Heart left ventricle (tissue), 13 donors: ENCODE measurements around the gene CCDC86.

Experiments used
- POLR2A ChIP-seq, 2 donors: fragments of 450-650 bp; IDR thresholded peaks; one replicate each; pipeline ENCODE4 v1.6.1; 2017; ENCODE audit warnings: antibody characterized with exemption in 2 of 2, mild to moderate bottlenecking in 2 of 2, moderate library complexity in 2 of 2
- TF ChIP-seq, protein P1 (sequence below), 12 donors: fragments of 200-600 bp; sonication (generic) in 4 of 12; IDR thresholded peaks; one replicate each; pipeline versions ENCODE4 v1.5.0 to v1.8.0; 2018 to 2022; ENCODE audit warnings: antibody characterized with exemption in 12 of 12, mild to moderate bottlenecking in 5 of 12
- donor health status: ischemic (EF 13 %, LVEDD 7.1; RV severe dilation, severe dysfunction).
- donor health status: DM: no; HTN: yes; CAD: no.
- donor health status: DM: no; HTN: no; CAD: no.
- donor health status: ischemic (EF 25% LVEDD 6.9; RV normal size, moderate dysfunction).
- donor health status: ischemic (EF 25% LVEDD 5.7; RV mildly dilated, moderate dysfunction).
- donor health status: ischemic (EF 35%, LVEDD 5.7; RV mildly dilated, moderate dysfunction).
- donor health status: nonischemic (EF 11% LVEDD 7.7; RV severe dilation, severe dysfunction).
- donor health status: DM: yes; HTN: yes; CAD: no.
- donor health status: PGD.
- donor health status: ischemic (EF 29% LVEDD 5.4; RV normal size, mild dysfunction).
- donor health status: nonischemic (EF 23%, LVEDD 6.1; RV moderate dilation, normal function).

DNA sequence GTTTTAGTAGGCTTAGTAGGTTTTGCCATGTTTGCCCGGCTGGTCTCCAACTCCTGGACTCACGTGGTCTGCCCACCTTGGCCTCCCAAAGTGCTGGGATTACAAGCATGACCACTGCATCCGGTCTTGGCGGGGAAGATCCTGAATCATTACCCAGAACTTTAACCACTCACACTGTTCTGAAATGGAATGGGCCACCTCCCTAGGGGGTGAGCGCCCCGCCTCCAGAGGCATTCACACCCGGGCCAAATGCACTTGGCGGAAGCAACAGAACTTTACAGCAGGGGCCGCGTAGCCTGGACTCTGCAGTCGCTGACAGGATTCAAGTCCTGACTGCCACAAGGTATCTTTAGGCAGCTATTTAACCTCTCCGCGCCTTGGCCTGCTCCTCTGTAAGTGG, 5.4 kb downstream of the CCDC86 start:
- TF ChIP-seq, protein P1, sequence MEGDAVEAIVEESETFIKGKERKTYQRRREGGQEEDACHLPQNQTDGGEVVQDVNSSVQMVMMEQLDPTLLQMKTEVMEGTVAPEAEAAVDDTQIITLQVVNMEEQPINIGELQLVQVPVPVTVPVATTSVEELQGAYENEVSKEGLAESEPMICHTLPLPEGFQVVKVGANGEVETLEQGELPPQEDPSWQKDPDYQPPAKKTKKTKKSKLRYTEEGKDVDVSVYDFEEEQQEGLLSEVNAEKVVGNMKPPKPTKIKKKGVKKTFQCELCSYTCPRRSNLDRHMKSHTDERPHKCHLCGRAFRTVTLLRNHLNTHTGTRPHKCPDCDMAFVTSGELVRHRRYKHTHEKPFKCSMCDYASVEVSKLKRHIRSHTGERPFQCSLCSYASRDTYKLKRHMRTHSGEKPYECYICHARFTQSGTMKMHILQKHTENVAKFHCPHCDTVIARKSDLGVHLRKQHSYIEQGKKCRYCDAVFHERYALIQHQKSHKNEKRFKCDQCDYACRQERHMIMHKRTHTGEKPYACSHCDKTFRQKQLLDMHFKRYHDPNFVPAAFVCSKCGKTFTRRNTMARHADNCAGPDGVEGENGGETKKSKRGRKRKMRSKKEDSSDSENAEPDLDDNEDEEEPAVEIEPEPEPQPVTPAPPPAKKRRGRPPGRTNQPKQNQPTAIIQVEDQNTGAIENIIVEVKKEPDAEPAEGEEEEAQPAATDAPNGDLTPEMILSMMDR (IDR thresholded peaks at IDR 0.05), result no peak
- TF ChIP-seq POLR2A (IDR thresholded peaks at IDR 0.05), result no peak
